Cortex of kidney (tissue), 1 donor: ENCODE measurements around the gene TBL1X.

Experiments
- DNase-seq: peaks from one replicate; lab custom pipeline; 2025; lab: John Stamatoyannopoulos, UW

TBL1X gene

DNA sequence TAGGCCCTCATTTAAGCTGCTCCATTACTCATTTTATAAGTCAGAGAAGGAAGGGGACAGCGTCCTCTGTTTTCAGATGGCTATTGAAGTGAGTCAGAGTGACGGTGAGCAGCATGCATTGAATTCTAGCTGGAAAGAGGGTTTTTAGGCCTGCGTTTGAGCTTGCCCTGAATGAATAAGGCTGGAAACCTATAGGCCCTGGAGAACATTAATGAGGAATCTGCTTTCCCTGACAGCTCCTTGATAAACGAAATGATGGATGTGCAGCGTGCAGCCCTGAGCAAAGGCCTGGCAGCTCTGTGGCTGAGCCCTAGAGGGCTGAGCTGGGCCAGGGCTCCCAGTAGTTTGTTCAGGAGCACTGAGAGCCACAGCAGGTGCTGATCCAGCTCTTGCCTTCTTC lies 33.4 kb downstream of the TBL1X start:
- DNase-seq = no peak

DNA sequence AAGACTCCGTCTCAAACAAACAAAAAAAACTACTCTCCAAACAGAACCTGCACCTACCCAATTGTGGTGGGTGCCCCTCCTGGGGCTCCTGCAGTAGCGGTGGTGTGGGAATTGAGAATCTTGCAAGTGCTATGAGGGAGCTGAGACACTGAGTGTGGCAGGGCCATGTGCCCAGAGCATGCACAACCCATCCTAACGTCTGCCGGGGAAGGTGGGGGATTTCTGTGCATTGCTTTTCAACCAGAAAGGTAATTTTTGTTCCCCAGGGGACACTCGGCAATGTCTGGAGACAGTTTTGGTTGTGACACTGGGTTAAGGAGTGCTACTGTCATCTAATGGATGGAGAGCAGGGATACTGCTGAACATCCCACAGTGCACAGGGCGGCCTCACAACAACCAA lies 35.7 kb downstream of the TBL1X start:
- DNase-seq = no peak

DNA sequence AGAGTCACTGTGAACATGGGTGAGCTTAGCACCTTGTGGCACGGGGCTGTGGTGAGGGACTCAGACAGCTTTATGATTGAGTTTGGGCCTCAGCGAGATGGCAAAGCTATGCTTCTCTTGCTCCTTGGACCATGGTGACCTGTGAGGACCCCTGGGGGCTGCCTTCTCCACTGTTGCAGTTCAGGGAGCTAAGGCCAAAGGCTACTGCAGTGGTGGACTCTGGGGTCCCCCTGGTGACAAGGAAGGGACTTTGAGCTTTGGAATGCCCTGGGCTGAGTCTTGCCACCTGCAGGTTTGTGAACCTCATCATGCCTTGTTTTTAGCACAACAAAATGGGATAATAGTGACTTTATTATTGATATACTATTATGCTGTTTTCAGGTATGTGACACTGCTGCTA lies 36.5 kb downstream of the TBL1X start:
- no peak for DNase-seq

DNA sequence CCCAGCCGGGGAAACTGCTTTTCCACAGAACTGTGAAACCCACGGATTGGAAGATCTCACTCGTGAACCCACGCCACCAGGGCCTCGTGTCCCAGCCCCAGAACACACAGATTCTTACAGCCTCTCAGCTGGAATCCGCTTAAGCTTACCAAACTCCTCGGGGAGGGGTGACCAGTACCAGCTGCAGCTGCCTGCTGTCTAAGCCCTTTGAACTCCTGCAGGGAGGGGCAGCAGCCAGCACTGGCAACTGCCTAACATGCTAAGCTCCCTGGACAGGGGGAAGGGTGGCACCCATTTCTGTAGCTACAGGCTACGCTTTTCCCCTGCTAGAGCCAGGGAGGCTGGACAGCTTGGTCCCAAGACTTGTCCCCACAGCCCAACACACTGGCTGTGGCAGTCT lies 38.4 kb downstream of the TBL1X start:
- no peak for DNase-seq

DNA sequence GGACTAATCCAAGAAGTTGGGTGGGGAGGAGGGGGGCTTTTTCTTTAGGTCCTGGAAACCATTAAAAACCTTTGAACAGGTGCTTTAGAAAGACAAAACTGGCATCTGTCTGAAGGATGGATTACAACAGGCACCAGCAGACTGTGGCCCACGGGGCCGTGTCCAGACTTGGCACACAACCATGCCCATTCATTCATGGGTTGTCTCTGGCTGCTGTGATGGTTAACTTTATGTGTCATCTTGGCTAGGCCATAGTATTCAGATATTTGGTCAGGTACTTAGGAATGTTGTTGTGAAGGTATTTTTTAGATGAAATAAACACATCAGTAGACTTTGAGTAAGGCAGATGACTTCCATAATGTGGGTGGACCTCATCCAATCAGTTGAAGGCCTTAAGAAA lies 45.5 kb downstream of the TBL1X start:
- no peak for DNase-seq

DNA sequence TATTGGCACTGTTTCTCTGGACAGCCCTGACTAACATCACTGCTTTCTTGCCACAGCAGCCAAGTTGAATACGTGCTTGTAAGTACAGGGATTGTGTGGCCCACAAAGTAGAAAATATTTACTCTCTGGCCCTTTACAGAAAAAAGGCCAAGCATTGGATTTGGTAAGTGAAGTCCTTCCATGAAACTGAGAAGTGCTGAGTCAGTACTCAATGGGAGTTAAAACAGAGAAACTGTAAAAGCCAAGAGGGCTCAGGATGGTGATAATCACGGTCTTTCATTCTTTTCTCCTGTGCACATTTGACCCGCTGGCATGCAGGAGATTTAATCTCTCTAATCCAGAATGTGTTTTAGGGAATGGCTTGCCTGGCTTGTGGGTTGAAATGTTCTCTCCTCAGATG lies 46.1 kb downstream of the TBL1X start:
- DNase-seq = no peak

DNA sequence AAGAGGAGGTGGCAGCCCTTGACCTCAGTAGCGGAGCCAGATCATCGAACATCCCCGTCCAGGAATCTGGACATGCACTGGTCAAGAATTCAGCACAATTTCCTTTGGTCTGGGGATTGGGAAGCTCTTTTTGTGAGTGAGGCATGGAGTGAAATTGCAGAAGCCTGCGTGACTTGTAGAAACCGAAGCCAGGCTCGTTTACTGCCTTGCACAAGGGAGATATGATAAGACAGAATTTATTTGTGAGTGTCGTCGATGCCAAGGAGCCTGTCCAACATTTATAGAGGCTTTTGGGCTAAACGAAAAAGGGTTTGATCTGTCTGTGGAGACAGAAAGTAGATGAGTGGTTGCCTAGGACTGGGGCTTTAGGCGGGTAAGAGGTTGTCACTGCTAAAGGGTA lies 50.6 kb downstream of the TBL1X start:
- no peak for DNase-seq

DNA sequence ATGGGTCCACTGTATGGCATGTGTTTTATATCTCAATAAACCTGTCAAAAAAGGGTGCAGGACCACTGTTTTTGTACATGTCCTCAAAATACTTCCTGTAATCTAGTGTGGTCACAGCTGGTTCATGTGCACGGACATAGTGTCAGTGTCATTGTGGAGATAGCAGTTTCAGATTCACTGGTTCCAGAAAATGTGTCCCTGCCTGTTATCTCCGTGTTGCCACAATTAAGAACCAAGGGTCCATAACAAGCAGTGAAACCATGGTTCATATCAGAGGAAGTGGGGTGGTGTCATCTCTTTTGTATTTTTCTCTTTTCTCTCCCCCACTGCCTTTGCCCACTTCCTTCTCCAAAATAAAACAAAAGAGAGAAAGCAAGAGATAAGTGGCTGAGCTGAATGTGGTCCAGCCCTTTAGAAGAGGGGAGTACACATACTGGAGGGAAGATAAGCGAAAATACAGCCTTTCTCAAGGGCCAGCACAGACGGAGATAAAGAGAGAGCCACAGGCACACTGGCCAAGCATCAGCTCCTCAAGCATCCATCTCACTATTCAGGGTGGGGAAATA lies 51.2 kb downstream of the TBL1X start:
- no peak for DNase-seq

DNA sequence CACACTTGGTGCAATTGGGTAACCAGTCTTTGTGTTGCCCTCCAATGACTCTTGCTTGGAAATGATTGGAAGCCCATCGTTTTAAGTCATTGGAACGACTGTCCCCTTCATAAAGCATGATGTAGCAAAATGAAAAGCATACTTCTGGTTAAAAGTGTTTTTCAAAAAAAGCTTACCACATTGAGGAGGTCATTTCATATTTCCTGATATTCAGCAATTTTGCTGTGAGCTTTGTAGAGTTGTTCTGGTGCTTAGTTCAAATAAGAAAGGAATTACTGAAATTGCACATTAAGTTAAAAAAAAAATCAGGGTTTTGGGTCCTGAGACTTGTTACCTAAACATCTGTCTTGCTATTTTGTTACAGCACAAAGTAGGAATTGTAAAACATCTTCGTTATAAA lies 51.8 kb downstream of the TBL1X start:
- DNase-seq = no peak

DNA sequence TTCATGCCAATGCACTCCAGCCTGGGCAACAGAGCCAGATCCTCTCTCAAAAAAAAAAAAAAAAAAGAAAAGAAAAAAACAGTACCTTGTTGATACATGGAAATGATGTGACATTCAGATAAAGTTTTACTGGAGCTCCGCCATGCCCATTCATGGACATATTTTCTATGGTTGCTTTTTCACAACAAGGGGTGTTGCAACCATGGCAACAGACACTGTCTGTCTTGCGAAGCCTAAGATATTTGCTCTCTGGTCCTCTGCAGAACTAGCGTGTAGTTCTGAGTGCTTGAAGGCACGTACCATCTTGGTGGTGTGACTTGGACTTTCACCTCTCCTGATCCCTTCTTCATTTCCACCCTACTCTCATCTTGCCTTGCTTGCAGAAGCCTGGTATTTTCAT lies 53.2 kb downstream of the TBL1X start:
- DNase-seq = no peak

DNA sequence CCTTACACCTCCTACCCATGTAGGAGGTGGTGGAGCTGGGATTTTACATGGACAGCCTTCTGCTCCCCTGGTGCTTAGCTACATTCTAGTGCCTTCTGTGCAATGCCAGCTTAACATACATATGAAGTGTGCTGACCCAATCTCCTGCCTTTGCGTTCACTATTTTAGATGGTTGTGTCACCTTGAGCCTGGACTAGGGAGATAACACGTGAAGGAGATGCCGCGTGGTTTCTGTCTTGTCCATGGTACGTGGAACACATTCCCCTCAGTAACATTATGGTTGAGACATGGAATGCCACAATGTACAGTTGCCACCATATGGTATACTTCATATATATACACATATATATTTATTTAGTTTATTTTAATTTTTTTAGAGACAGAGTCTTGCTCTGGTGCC lies 54.0 kb downstream of the TBL1X start:
- DNase-seq = no peak

DNA sequence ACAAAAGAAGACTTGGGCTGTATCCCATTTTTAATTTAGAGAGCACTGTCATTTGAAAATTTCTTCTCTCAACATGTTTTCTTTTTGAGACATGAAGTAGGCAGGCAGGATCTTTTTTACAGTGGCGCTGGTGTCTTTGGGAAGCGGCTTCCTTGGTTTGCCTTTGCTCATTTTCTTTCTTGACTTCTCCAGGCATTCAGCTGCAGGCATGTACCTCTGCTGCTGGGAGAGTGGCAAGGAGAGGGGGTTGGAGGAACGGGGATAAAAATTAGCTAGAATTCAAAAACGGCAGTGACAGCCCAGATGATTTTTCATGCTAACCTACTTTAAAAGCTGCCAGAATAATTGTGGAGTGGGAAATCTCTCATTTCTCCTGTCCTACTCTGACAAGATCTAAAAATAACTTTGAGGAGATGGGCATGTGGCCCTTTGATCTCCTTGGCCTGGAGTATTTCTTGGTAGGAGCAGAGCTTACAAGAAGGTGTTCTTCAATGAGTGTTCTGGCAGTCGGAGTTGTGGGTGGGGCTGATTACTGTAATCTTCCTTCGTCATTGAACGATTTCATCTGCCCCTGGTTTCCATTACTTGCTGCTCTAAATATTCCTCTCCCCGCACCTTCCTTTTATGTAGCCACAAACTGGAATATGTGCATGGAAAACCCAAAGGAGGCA lies 54.8 kb downstream of the TBL1X start:
- DNase-seq = no peak

DNA sequence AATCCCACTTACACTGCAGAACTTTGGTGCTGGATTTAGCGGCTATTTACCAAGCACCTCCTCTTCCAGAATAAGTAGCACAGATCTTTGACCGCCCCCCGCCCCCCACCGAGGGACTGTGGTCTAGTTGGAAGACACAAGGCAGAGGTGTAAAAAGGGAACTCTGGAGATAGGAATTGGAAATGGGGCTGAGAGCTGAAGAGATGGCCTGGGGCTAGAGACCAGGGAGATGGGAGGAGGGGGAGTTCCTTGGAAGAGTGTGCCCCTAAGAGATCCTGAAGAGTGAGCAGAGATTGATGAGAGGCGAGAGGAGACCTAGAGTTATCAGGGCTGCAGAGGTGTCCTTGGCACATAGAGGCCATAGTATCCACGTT lies 55.3 kb downstream of the TBL1X start:
- no peak for DNase-seq

DNA sequence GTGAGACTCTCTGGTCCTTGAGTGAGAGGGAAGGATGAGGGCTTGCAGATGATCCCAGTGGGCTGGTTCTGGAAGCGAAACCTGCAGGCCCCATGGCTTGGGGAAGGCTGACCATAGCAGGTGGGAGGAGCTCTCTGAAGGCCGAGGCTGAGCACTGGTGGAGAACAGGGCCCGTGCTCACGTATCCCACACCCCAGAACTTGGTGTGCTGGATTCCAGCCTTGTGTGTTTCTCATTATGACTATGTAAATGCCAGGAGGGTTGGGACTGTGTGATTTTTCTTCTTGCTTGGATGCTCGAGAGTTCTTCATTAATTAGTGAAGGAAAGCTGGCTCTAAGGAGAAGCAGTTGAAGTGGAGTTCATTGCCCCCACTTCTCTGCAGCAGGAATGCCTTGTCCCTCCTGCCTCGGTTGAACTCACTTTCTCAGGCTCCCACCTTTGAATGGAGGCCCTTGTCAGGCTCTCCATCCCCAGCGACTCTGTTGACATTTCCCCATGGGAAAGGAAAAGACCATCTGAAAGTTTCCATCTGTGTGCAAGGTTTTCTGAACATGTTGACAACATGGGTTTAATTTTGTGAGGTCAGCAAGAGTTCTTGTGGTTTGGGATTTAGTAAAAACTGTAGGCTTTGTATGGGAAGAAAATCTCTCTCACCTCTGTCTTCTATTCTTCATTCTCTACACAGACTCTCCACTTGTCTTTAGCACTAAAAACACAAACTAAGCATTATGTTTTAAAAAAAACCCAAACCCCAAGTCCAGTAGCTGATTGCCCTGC lies 57.7 kb downstream of the TBL1X start:
- no peak for DNase-seq

DNA sequence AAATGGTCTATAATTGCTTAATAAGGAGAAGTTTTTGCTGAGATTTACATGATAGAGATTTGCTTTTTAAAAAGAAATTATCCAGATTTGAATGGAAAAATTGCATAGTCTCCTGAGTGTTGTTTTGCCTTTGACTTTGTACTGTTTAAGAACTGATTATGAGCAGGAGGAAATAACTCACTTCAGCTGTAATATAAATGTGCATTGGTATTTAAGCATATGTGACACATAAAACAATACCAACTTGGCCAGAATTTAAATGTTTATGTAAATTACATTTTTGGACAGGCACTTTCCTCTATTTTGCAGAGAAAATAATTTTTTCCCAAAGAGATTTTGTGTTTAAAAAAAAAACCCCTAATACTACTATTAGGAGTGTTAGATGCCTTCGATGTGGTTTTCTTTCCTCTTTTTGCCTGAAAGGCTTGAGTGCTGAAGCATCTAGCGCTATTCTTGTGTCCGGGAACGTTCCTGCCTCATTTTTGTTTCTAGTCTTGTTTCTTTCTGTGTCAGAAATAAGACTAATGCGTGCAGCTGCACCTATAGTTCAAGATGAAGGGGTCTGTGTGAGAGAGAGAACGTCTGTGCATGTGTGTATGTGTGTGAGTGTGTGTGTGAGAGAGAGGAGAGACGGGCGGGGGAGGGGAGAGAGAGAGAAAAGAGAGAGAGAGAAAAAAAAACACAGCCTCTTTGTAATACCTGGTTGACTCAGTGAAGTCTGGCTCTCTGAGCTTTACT lies 60.8 kb downstream of the TBL1X start:
- no peak for DNase-seq

DNA sequence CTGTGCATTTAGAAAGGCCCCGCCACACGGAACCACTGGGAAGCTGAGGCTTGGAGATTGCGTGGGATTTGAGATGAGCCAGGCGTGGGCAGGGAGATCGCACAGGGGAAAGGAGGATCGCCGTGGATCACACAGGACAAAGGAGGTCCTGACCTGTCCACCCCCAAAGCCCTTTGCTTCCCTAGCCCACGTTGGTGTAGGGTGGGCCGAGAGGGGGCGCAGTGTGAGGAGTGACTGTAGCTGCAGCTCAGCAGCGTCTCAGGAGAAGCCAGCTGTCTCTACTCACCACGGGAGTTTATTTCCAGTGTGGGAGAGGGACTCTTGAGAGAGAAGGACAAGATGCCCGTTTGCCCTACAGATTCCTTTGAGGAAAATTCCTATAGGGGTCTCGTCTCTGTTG lies 62.1 kb downstream of the TBL1X start:
- no peak for DNase-seq

DNA sequence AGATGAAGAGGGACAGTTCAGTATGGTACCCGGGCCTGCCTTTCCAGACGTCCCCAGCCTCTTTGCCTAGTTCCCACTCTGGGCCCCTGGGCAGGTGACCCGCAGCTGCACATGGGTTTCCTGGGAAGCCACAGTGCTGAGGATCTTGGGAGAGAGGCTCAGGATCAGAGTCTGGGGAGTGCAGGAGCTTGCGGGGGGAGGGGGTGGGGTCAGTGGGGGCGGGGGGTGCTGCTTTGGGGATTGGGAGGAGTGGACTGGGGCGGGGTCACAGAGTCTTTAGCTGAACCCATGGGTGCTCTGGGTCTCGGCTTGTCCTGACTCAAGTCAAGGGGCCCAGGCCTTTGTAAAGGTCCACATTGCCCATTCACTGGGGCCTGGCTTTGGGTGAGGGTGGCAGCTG lies 63.6 kb downstream of the TBL1X start:
- no peak for DNase-seq

DNA sequence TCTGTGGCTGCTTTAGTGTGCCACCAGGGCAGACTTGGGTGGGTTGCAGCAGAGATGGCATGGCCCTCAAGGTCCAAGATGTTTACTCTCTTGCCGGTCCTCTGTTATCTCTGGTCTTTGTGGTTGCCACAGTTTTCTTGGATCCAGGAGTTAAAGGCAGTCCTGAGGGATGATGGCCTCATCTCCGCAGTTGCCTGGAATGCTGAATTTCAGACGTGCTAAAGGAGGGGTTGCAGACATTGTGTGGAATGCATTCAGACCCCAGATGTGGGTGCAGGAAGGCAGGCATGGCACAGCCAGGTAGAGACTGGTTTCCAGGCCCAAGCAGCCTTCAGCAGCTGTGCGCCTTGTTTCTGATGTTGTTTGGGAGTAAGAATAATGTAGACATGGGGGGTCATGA lies 64.4 kb downstream of the TBL1X start:
- no peak for DNase-seq

DNA sequence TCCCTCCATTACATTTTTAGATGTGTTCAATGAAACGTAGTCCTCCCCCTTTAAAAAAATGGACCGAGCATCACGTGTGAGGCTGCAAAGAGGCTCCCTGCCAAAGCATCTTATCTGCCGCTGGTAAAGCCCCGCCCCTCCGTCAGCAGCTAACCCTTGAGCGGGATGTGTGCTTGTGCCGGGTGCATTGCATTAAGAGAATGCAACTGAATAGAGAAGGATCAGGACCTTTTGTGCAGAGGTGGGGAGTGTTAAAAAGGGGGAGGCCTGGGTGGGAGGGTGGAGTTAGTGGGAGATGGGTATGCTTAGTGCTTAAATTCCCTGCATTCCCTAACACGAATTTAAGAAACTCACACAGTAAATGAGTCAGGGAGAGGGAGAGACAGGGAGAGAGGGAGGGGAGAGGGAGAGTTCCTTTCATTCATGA lies 66.0 kb downstream of the TBL1X start:
- no peak for DNase-seq

DNA sequence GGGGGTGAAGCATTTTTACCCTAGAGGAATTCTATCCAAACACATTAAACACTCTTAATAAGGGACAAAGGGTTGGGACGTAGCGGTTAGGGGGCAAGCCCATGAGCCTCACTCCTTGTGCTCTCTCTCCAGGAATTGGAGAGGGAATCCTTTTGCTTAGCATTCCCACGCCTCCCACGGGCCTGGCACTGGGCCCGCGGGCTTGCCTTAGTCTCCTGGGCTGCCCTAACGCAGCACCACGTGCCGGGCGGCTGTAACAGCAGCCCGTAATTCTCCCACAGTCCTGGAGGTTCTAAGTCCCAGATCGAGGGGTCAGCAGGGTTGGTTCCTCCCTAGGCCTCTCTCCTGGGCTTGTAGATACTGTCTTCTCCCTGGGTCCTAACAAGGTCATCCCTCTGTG lies 67.5 kb downstream of the TBL1X start:
- DNase-seq = no peak

DNA sequence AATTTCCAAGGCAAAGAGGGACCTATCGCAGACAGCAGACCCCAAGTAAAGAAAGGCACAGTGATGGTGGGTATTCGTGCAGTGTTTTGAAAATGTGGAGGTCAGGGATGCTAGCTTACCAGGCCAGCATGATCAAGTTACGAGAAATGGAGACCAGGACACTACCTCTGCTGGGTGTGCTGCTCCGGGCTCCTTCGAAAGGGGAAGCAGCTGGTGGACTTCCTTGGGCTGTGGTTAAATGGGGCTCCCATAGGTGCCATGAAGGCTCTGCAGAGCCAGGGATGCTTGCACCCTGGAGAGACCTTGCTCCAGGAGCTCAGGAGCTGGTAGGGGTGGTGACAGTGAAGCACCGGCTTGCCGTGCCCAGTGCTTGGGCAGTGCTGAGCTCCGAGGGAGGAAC lies 68.8 kb downstream of the TBL1X start:
- no peak for DNase-seq

DNA sequence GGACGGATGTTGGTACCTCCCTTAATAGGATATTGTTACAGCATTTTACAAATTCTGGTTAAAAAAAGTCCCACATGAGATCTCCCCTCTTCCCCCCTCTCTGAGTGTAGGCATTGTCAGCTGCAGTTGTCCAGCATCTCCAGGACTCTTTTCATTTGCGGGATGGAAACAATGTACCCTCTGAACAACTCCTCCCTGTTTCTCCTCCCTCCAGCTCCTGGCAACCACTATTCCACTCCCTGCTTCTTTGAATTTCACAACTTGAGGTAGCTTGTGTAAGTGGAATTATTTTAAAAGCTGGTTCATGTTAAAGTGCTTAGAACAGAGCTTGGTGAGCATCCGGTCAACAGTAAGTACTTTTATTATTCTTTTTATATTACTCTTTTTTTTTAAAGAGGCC lies 69.8 kb downstream of the TBL1X start:
- DNase-seq = no peak

DNA sequence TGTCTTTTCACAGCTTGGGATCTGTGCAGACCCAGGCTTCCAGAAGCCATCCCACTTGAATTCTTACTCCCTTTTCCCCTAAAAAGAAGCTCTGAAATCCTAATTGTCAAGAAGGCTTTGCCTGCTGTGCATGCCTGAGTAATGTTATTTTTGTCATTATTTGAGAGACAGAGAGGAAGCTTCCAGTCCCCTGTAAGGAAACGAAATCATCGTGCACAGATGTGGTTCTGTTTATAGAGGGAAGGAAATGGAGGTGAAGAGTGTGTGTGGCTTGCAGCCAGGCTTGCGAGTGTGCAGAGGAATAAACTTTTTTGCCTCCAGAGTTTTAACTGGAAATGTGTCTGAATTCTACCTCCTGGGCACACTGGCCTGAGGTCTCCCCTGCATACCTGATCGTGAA lies 70.2 kb downstream of the TBL1X start:
- DNase-seq = no peak
